Endothelial cell (in vitro differentiated cells): ENCODE measurements around the gene ENO1. TPM values are rescaled to one million over a fixed set of nuclear protein-coding genes. Genes with fewer than 3 reads are reported as not detected.

Source experiments
- DNase-seq: peaks from one replicate; pipeline ENCODE4 v3.0.0; 2021; ENCODE audit warnings: low spot score
- H3K27ac Mint-ChIP-seq: one replicate; pipeline ENCODE4 v1.8.0; 2021; ENCODE audit warnings: mixed read lengths, inconsistent platforms; ENCODE audit not compliant: unreplicated experiment
- H3K27me3 Mint-ChIP-seq: one replicate; pipeline ENCODE4 v1.8.0; 2021; ENCODE audit warnings: mild to moderate bottlenecking, moderate library complexity, mixed read lengths, inconsistent platforms; ENCODE audit not compliant: unreplicated experiment
- H3K36me3 Mint-ChIP-seq: one replicate; pipeline ENCODE4 v1.8.0; 2021; ENCODE audit warnings: mild to moderate bottlenecking, low read depth, mixed read lengths, inconsistent platforms; ENCODE audit not compliant: unreplicated experiment
- H3K4me1 Mint-ChIP-seq: one replicate; pipeline ENCODE4 v1.8.0; 2021; ENCODE audit warnings: mild to moderate bottlenecking, mixed read lengths, inconsistent platforms; ENCODE audit not compliant: unreplicated experiment
- H3K4me3 Mint-ChIP-seq: one replicate; pipeline ENCODE4 v1.8.0; 2021; ENCODE audit warnings: mild to moderate bottlenecking, mixed read lengths, inconsistent platforms; ENCODE audit not compliant: unreplicated experiment
- H3K9me3 Mint-ChIP-seq: one replicate; pipeline ENCODE4 v1.8.0; 2021; ENCODE audit warnings: mixed read lengths, inconsistent platforms; ENCODE audit not compliant: unreplicated experiment
- CTCF ChIP-seq: fragments of 200-600 bp; sonication (generic); IDR thresholded peaks from one replicate; pipeline ENCODE4 v1.5.0; 2021; ENCODE audit warnings: antibody characterized with exemption; ENCODE audit not compliant: unreplicated experiment
- total RNA-seq: library from RNA; stranded (reverse); fragmentation: NEBNext Ultra II Directional; extraction: Animal tissue kit (Norgen Biotek cat#: 25700); gene quantifications from one replicate; pipeline ENCODE4 v1.2.1, GENCODE V29; 2021; ENCODE audit not compliant: unreplicated experiment

Gene ENO1
- total RNA-seq, 1 donor from 2014 or later, result 626 TPM

DNA sequence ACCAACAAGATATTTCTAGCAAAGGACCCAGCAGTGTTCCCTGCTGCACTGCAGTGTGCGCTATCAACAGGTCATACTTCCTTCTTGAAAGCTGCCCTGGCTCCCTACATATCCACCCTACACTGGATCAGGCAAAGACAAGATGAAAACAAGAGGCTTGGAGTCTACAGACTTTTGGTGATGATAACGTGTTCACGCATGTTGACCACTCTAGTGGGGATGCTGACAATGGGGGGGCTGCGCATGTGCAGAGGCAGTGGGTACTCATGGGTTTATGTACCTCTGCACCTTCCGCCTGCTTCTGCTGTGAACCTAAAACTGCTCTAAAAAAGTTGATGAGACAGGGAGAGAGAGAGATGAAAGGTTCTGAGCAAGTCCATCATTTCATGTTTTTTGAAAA is 5.5 kb downstream of the ENO1 start:
- peaks cover 9% of the 10 kb centered on the region for H3K27me3 Mint-ChIP-seq
- H3K36me3 Mint-ChIP-seq, result peaks cover 44% of the 10 kb centered on the region
- no peak for DNase-seq
- no peaks in the 10 kb centered on the region for H3K9me3 Mint-ChIP-seq
- H3K27ac Mint-ChIP-seq, result peak overlapping the region; percentile 86
- peaks cover 23% of the 10 kb centered on the region for H3K4me1 Mint-ChIP-seq
- H3K4me3 Mint-ChIP-seq, result peak overlapping the region; percentile 80
- TF ChIP-seq CTCF, result no peak

- H3K4me3 Mint-ChIP-seq, result peak overlapping the region; percentile 59
- H3K36me3 Mint-ChIP-seq, result peaks cover 50% of the 10 kb centered on the region
- no peak for DNase-seq
- no peak for TF ChIP-seq CTCF
- peaks cover 7% of the 10 kb centered on the region for H3K27me3 Mint-ChIP-seq
- no peak overlapping the region for H3K27ac Mint-ChIP-seq
- peaks cover 23% of the 10 kb centered on the region for H3K4me1 Mint-ChIP-seq
- H3K9me3 Mint-ChIP-seq, result no peaks in the 10 kb centered on the region
Observed at GRCh38 chr1:8871965-8872399, 6.5 kb downstream of the ENO1 start.

DNA sequence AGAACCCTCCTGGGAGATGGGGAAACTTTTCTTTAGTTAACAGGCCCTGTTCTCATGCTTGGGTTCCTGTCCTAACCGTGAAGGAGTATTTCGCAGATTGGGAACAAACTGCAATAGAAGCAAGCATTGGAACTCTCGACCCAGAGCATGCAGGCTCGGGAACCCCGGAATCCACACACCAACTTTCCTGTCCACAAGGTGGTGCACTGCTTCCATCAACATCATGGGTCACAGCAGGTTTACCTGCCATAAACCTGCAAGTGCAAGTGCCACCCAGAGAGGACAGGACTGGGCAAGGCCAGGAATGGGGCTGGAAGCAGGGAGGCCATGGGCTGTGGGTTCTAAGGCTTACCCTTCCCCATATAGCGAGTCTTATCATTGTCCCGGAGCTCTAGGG is 6.9 kb downstream of the ENO1 start:
- no peak for DNase-seq
- no peaks in the 10 kb centered on the region for H3K9me3 Mint-ChIP-seq
- no peak overlapping the region for H3K27ac Mint-ChIP-seq
- H3K4me3 Mint-ChIP-seq, result peak overlapping the region; percentile 59
- peak; percentile 24 for TF ChIP-seq CTCF
- peaks cover 7% of the 10 kb centered on the region for H3K27me3 Mint-ChIP-seq
- peaks cover 54% of the 10 kb centered on the region for H3K36me3 Mint-ChIP-seq
- H3K4me1 Mint-ChIP-seq, result peaks cover 23% of the 10 kb centered on the region

DNA sequence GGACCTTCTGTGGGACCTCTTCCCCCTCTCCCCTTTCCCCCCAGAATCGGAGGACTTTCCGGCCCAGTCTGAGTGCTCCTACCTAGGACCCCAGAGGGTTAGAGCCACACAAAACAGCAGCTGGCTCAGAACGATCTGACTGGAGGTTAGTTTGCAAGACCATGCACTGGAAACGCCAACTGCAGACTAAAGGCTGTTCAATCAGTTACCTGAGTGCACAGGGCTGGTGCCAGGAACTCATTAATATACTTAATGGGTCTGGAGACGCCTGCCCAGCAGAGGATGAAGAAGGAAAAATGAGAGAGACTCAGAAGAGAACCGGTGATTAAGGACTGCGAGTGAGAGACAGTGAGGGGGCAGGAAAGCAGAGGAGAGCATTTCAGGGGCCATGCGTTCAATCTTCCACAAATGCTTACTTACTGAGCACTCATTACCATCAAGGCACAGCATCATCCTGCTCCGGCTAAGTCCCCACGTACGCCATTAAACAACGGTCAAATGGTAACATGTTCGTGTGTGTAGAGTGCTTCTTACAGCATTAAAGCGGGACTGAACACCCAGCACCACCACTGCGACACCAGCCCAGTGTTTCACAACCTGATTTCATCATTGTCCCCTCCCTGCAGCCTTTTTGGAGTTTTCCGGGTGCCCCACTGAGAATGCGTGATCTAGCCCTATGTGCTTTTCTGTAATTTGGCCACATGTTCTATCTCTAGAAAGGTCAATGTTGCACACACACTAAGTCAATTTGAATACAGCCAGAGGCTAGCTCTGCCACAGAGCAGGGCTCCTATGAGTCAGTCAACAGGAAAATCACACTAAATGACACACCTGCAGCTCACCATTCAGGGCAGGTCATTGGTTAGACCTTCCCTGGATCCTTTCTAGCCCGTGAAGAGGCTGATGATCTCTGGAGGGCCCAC is 7.6 kb downstream of the ENO1 start:
- Mint-ChIP-seq H3K4me3 (peak overlapping the region; percentile 75), H3K27me3 (peaks cover 5% of the 10 kb centered on the region), H3K4me1 (peaks cover 20% of the 10 kb centered on the region), H3K36me3 (peaks cover 55% of the 10 kb centered on the region), H3K9me3 (no peaks in the 10 kb centered on the region), H3K27ac (peak overlapping the region; percentile 49)
- TF ChIP-seq CTCF, result no peak
- no peak for DNase-seq

GRCh38 chr1:8870103-8870502 is 8.4 kb downstream of the ENO1 start:
- no peak for TF ChIP-seq CTCF
- H3K27ac Mint-ChIP-seq, result no peak overlapping the region
- peaks cover 5% of the 10 kb centered on the region for H3K27me3 Mint-ChIP-seq
- peak overlapping the region; percentile 31 for H3K4me3 Mint-ChIP-seq
- H3K36me3 Mint-ChIP-seq, result peaks cover 55% of the 10 kb centered on the region
- no peak for DNase-seq
- no peaks in the 10 kb centered on the region for H3K9me3 Mint-ChIP-seq
- peaks cover 15% of the 10 kb centered on the region for H3K4me1 Mint-ChIP-seq
